GM12865 (cell line): Measurements from ENCODE around the gene ZNF700.

ENCODE experiments used
- DNase-seq: peaks from one replicate; pipeline ENCODE4 v3.0.0; 2010; ENCODE audit warnings: low read depth
- H3K4me3 ChIP-seq: 2 replicates; pipeline ENCODE4 v1.5.1; 2011; ENCODE audit warnings: mild to moderate bottlenecking, low read depth, low read length, control low read depth
- CTCF ChIP-seq: IDR thresholded peaks from 2 replicates; pipeline ENCODE4 v1.5.1; 2011; ENCODE audit warnings: low read length, control low read depth, low read depth, inconsistent platforms; ENCODE audit not compliant: insufficient read depth; ENCODE audit errors: missing control alignments

Gene ZNF700

GRCh38 chr19:11970174-11970573 lies 45.3 kb downstream of the ZNF700 start:
- no peak for DNase-seq
- no peak overlapping the region for H3K4me3 ChIP-seq
- TF ChIP-seq CTCF: no peak

GRCh38 chr19:11971041-11971440 lies 46.1 kb downstream of the ZNF700 start:
- no peak for DNase-seq
- no peak for TF ChIP-seq CTCF
- H3K4me3 ChIP-seq: no peak overlapping the region

- no peak for TF ChIP-seq CTCF
These were observed 48.3 kb downstream of the ZNF700 start for GRCh38 chr19:11973019-11973810.

GRCh38 chr19:11978492-11979100 lies 53.7 kb downstream of the ZNF700 start:
- no peak for DNase-seq
- no peak for TF ChIP-seq CTCF

More at GRCh38 chr19:11973019-11973810, 48.3 kb downstream of the ZNF700 start:
- no peak overlapping the region for H3K4me3 ChIP-seq
- DNase-seq: no peak

GRCh38 chr19:11979527-11979926 lies 54.6 kb downstream of the ZNF700 start:
- no peak for TF ChIP-seq CTCF
- H3K4me3 ChIP-seq: no peak overlapping the region
- DNase-seq: no peak

More at GRCh38 chr19:11978492-11979100, 53.7 kb downstream of the ZNF700 start:
- no peak overlapping the region for H3K4me3 ChIP-seq

GRCh38 chr19:11982526-11982925 lies 57.6 kb downstream of the ZNF700 start:
- no peak for DNase-seq
- H3K4me3 ChIP-seq: no peak overlapping the region
- no peak for TF ChIP-seq CTCF
